SK-N-SH treated with all-trans-retinoic acid at 6 μM for 48 hours (cell line): Measurements from ENCODE around the gene LGMN.

ENCODE experiments used
- ATAC-seq: fragments of 200-7000 bp; cut with Tn5 transposase; 3 replicates; pipeline ENCODE4 v1.9.1; 2020; ENCODE audit warnings: mild to moderate bottlenecking, moderate library complexity
- ARNTL ChIP-seq: fragments of 450-650 bp; formaldehyde crosslinking; IDR thresholded peaks from 2 replicates; pipeline ENCODE4 v1.5.0; 2020; ENCODE audit warnings: low read depth, mild to moderate bottlenecking, moderate library complexity, borderline replicate concordance
- BACH2 ChIP-seq: fragments of 250-450 bp; sonication (Bioruptor Pico); IDR thresholded peaks from 2 replicates; pipeline ENCODE4 v1.9.0; 2021; ENCODE audit warnings: mild to moderate bottlenecking, borderline replicate concordance
- CSDC2 ChIP-seq: fragments of 250-450 bp; sonication (Bioruptor Pico); IDR thresholded peaks from 2 replicates; pipeline ENCODE4 v1.5.0; 2020; ENCODE audit warnings: mild to moderate bottlenecking, moderate library complexity
- ESRRG ChIP-seq: fragments of 250-450 bp; sonication (Bioruptor Pico); IDR thresholded peaks from 2 replicates; pipeline ENCODE4 v1.6.1; 2021; ENCODE audit warnings: mild to moderate bottlenecking
- GLIS3 ChIP-seq: fragments of 250-450 bp; sonication (Bioruptor Pico); IDR thresholded peaks from 2 replicates; pipeline ENCODE4 v1.5.0; 2020; ENCODE audit warnings: mild to moderate bottlenecking, moderate library complexity
- ISL1 ChIP-seq: fragments of 250-450 bp; sonication (Bioruptor Pico); IDR thresholded peaks from 2 replicates; pipeline ENCODE4 v2.1.2; 2022; ENCODE audit warnings: mild to moderate bottlenecking, moderate library complexity
- OSR1 ChIP-seq: fragments of 250-450 bp; sonication (Bioruptor Pico); IDR thresholded peaks from 2 replicates; pipeline ENCODE4 v1.8.0; 2022; ENCODE audit warnings: moderate library complexity, mild to moderate bottlenecking, inconsistent platforms
- PATZ1 ChIP-seq: fragments of 250-450 bp; sonication (Bioruptor Pico); IDR thresholded peaks from 2 replicates; pipeline ENCODE4 v1.8.0; 2020; ENCODE audit warnings: mild to moderate bottlenecking, moderate library complexity, borderline replicate concordance
- POU6F1 ChIP-seq: fragments of 250-450 bp; sonication (Bioruptor Pico); IDR thresholded peaks from 2 replicates; pipeline ENCODE4 v1.8.0; 2021; ENCODE audit warnings: low read depth, mild to moderate bottlenecking, moderate library complexity, borderline replicate concordance
- RARB ChIP-seq: fragments of 250-450 bp; sonication (Bioruptor Pico); IDR thresholded peaks from 2 replicates; pipeline ENCODE4 v1.8.0; 2021; ENCODE audit warnings: mild to moderate bottlenecking, moderate library complexity
- TCF4 ChIP-seq: fragments of 250-450 bp; sonication (Bioruptor Pico); IDR thresholded peaks from 2 replicates; pipeline ENCODE4 v1.8.0; 2021; ENCODE audit warnings: mild to moderate bottlenecking, moderate library complexity, borderline replicate concordance
- TOX ChIP-seq: fragments of 250-450 bp; sonication (Bioruptor Pico); IDR thresholded peaks from 2 replicates; pipeline ENCODE4 v1.8.0; 2021; ENCODE audit warnings: mild to moderate bottlenecking, moderate library complexity, borderline replicate concordance
- ZC3H10 ChIP-seq: fragments of 250-450 bp; sonication (Bioruptor Pico); IDR thresholded peaks from 2 replicates; pipeline ENCODE4 v1.5.1; 2021; ENCODE audit warnings: mild to moderate bottlenecking, moderate library complexity
- ZFP3 ChIP-seq: fragments of 250-450 bp; sonication (Bioruptor Pico); IDR thresholded peaks from 2 replicates; pipeline ENCODE4 v1.5.0; 2020; ENCODE audit warnings: mild to moderate bottlenecking, moderate library complexity
- ZFP30 ChIP-seq: fragments of 450-650 bp; formaldehyde crosslinking; IDR thresholded peaks from 2 replicates; pipeline ENCODE4 v1.5.0; 2022; ENCODE audit warnings: mild to moderate bottlenecking, moderate library complexity
- ZNF565 ChIP-seq: fragments of 450-650 bp; formaldehyde crosslinking; conservative IDR thresholded peaks from 2 replicates; pipeline ENCODE4 v1.5.0; 2020; ENCODE audit warnings: low read depth, mild to moderate bottlenecking, moderate library complexity
- ZNF70 ChIP-seq: fragments of 450-650 bp; formaldehyde crosslinking; IDR thresholded peaks from 2 replicates; pipeline ENCODE4 v1.5.0; 2020; ENCODE audit warnings: mild to moderate bottlenecking, moderate library complexity
- ZNF8 ChIP-seq: fragments of 450-650 bp; formaldehyde crosslinking; IDR thresholded peaks from 2 replicates; pipeline ENCODE4 v1.5.0; 2020; ENCODE audit warnings: mild to moderate bottlenecking, moderate library complexity
- TF ChIP-seq, protein P1 (sequence below): fragments of 250-450 bp; sonication (Bioruptor Pico); IDR thresholded peaks from 2 replicates; pipeline ENCODE4 v1.5.0; 2020; ENCODE audit warnings: mild to moderate bottlenecking, moderate library complexity
- TF ChIP-seq, protein P2 (sequence below): fragments of 250-450 bp; sonication (Bioruptor Pico); IDR thresholded peaks from 2 replicates; pipeline ENCODE4 v1.5.1; 2020; ENCODE audit warnings: low read depth, mild to moderate bottlenecking, moderate library complexity

LGMN gene

GRCh38 chr14:92702441-92702918 lies 45.9 kb downstream of the LGMN start (continued):
- TF ChIP-seq, protein P1, sequence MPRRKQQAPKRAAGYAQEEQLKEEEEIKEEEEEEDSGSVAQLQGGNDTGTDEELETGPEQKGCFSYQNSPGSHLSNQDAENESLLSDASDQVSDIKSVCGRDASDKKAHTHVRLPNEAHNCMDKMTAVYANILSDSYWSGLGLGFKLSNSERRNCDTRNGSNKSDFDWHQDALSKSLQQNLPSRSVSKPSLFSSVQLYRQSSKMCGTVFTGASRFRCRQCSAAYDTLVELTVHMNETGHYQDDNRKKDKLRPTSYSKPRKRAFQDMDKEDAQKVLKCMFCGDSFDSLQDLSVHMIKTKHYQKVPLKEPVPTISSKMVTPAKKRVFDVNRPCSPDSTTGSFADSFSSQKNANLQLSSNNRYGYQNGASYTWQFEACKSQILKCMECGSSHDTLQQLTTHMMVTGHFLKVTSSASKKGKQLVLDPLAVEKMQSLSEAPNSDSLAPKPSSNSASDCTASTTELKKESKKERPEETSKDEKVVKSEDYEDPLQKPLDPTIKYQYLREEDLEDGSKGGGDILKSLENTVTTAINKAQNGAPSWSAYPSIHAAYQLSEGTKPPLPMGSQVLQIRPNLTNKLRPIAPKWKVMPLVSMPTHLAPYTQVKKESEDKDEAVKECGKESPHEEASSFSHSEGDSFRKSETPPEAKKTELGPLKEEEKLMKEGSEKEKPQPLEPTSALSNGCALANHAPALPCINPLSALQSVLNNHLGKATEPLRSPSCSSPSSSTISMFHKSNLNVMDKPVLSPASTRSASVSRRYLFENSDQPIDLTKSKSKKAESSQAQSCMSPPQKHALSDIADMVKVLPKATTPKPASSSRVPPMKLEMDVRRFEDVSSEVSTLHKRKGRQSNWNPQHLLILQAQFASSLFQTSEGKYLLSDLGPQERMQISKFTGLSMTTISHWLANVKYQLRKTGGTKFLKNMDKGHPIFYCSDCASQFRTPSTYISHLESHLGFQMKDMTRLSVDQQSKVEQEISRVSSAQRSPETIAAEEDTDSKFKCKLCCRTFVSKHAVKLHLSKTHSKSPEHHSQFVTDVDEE (CRISPR knock-in tag): no peak
- TF ChIP-seq POU6F1 (CRISPR knock-in tag) (no peak), BACH2 (CRISPR knock-in tag) (no peak)

- TF ChIP-seq ISL1 (CRISPR knock-in tag) (no peak), ZNF70 (no peak), CSDC2 (CRISPR knock-in tag) (no peak), ZC3H10 (CRISPR knock-in tag) (no peak), ZNF565 (CRISPR knock-in tag) (no peak), ARNTL (no peak), ESRRG (CRISPR knock-in tag) (no peak), TOX (CRISPR knock-in tag) (no peak), POU6F1 (CRISPR knock-in tag) (no peak), BACH2 (CRISPR knock-in tag) (no peak), TCF4 (CRISPR knock-in tag) (no peak), RARB (CRISPR knock-in tag) (no peak), OSR1 (CRISPR knock-in tag) (no peak), GLIS3 (no peak), ZFP3 (no peak), PATZ1 (CRISPR knock-in tag) (no peak), ZNF8 (CRISPR knock-in tag) (no peak), ZFP30 (CRISPR knock-in tag) (no peak)
- TF ChIP-seq, protein P1 (CRISPR knock-in tag): no peak
- TF ChIP-seq, protein P2, sequence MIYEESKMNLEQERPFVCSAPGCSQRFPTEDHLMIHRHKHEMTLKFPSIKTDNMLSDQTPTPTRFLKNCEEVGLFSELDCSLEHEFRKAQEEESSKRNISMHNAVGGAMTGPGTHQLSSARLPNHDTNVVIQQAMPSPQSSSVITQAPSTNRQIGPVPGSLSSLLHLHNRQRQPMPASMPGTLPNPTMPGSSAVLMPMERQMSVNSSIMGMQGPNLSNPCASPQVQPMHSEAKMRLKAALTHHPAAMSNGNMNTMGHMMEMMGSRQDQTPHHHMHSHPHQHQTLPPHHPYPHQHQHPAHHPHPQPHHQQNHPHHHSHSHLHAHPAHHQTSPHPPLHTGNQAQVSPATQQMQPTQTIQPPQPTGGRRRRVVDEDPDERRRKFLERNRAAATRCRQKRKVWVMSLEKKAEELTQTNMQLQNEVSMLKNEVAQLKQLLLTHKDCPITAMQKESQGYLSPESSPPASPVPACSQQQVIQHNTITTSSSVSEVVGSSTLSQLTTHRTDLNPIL: no peak
- ATAC-seq: no peak
These were observed 46.6 kb downstream of the LGMN start for GRCh38 chr14:92701826-92702225.
